ENCODE data around the gene P3H4. TPM values are rescaled to one million over a fixed set of nuclear protein-coding genes. Genes with fewer than 3 reads are reported as not detected.

The P3H4 gene
- polyA plus RNA-seq, 4 donors: 6.5 to 19.1 (median 11.2) TPM

GRCh38 chr17:41767324-41768042 lies 44.3 kb downstream of the P3H4 start:
- FAIRE-seq (no peak), DNase-seq (no peak)
- Histone ChIP-seq H3K4me1 (ENCODE audit: control insufficient read depth in 3 of 3, insufficient read depth in 2 of 3, low read depth in 1 of 3, low read length in 2 of 3) (peaks cover 0 to 12% (median 2%) of the 10 kb centered on the region in 3 donors), H3K27ac (ENCODE audit: low read depth in 1 of 3, low read length in 2 of 3) (no peak overlapping the region), H3K27me3 (ENCODE audit: control insufficient read depth in 3 of 3, insufficient read depth in 3 of 3, low read length in 3 of 3) (no peaks in the 10 kb centered on the region), H3K36me3 (ENCODE audit: control insufficient read depth in 3 of 3, insufficient read depth in 2 of 3, low read depth in 1 of 3, low read length in 3 of 3) (peaks cover 15 to 95% (median 35%) of the 10 kb centered on the region in 3 donors), H3K9me3 (ENCODE audit: control insufficient read depth in 2 of 2, insufficient read depth in 1 of 2, low read depth in 1 of 2, low read length in 1 of 2) (no peaks in the 10 kb centered on the region), H3K4me3 (ENCODE audit: low read depth in 1 of 3, low read length in 3 of 3) (no peak overlapping the region)
- 91 to 93% (median 92%) methylated on average over 17 to 18 of the region's 18 CpGs for WGBS, 3 donors

- no peaks in the 10 kb centered on the region for H3K27me3 ChIP-seq (ENCODE audit: control insufficient read depth in 3 of 3, insufficient read depth in 3 of 3, low read length in 3 of 3)
- H3K4me1 ChIP-seq (ENCODE audit: control insufficient read depth in 3 of 3, insufficient read depth in 2 of 3, low read depth in 1 of 3, low read length in 2 of 3): no peaks in the 10 kb centered on the region
- H3K27ac ChIP-seq (ENCODE audit: low read depth in 1 of 3, low read length in 2 of 3): no peak overlapping the region
- DNase-seq (no peak), FAIRE-seq (no peak)
- H3K9me3 ChIP-seq (ENCODE audit: control insufficient read depth in 2 of 2, insufficient read depth in 1 of 2, low read depth in 1 of 2, low read length in 1 of 2): no peaks in the 10 kb centered on the region
- H3K36me3 ChIP-seq (ENCODE audit: control insufficient read depth in 3 of 3, insufficient read depth in 2 of 3, low read depth in 1 of 3, low read length in 3 of 3): peaks cover 20 to 95% (median 37%) of the 10 kb centered on the region in 3 donors
- H3K4me3 ChIP-seq (ENCODE audit: low read depth in 1 of 3, low read length in 3 of 3): no peak overlapping the region
These were observed 45.6 kb downstream of the P3H4 start for GRCh38 chr17:41766135-41766534.

GRCh38 chr17:41763327-41763726 lies 48.4 kb downstream of the P3H4 start:
- no peaks in the 10 kb centered on the region for H3K27me3 ChIP-seq (ENCODE audit: control insufficient read depth in 3 of 3, insufficient read depth in 3 of 3, low read length in 3 of 3)
- H3K9me3 ChIP-seq (ENCODE audit: control insufficient read depth in 2 of 2, insufficient read depth in 1 of 2, low read depth in 1 of 2, low read length in 1 of 2): no peaks in the 10 kb centered on the region
- 83 to 88% (median 87%) methylated on average over 8 of the region's 8 CpGs for WGBS, 3 donors
- H3K4me1 ChIP-seq (ENCODE audit: control insufficient read depth in 3 of 3, insufficient read depth in 2 of 3, low read depth in 1 of 3, low read length in 2 of 3): no peaks in the 10 kb centered on the region
- no peak overlapping the region for H3K27ac ChIP-seq (ENCODE audit: low read depth in 1 of 3, low read length in 2 of 3)
- FAIRE-seq (no peak), DNase-seq (no peak)
- H3K36me3 ChIP-seq (ENCODE audit: control insufficient read depth in 3 of 3, insufficient read depth in 2 of 3, low read depth in 1 of 3, low read length in 3 of 3): peaks cover 22 to 92% (median 31%) of the 10 kb centered on the region in 3 donors
- H3K4me3 ChIP-seq (ENCODE audit: low read depth in 1 of 3, low read length in 3 of 3): no peak overlapping the region

- H3K27ac ChIP-seq (ENCODE audit: low read depth in 1 of 3, low read length in 2 of 3): no peak overlapping the region
- FAIRE-seq (no peak), DNase-seq (no peak)
- no peaks in the 10 kb centered on the region for H3K27me3 ChIP-seq (ENCODE audit: control insufficient read depth in 3 of 3, insufficient read depth in 3 of 3, low read length in 3 of 3)
- peaks cover 22 to 92% (median 31%) of the 10 kb centered on the region in 3 donors for H3K36me3 ChIP-seq (ENCODE audit: control insufficient read depth in 3 of 3, insufficient read depth in 2 of 3, low read depth in 1 of 3, low read length in 3 of 3)
- no peaks in the 10 kb centered on the region for H3K9me3 ChIP-seq (ENCODE audit: control insufficient read depth in 2 of 2, insufficient read depth in 1 of 2, low read depth in 1 of 2, low read length in 1 of 2)
- 90 to 93% (median 92%) methylated on average over 16 of the region's 16 CpGs for WGBS, 3 donors
- H3K4me3 ChIP-seq (ENCODE audit: low read depth in 1 of 3, low read length in 3 of 3): no peak overlapping the region
- H3K4me1 ChIP-seq (ENCODE audit: control insufficient read depth in 3 of 3, insufficient read depth in 2 of 3, low read depth in 1 of 3, low read length in 2 of 3): no peaks in the 10 kb centered on the region
These were observed 48.9 kb downstream of the P3H4 start for GRCh38 chr17:41762841-41763240.

GRCh38 chr17:41762391-41762790 lies 49.4 kb downstream of the P3H4 start:
- Histone ChIP-seq H3K36me3 (ENCODE audit: control insufficient read depth in 3 of 3, insufficient read depth in 2 of 3, low read depth in 1 of 3, low read length in 3 of 3) (peaks cover 22 to 91% (median 35%) of the 10 kb centered on the region in 3 donors), H3K27ac (ENCODE audit: low read depth in 1 of 3, low read length in 2 of 3) (no peak overlapping the region), H3K4me3 (ENCODE audit: low read depth in 1 of 3, low read length in 3 of 3) (no peak overlapping the region), H3K9me3 (ENCODE audit: control insufficient read depth in 2 of 2, insufficient read depth in 1 of 2, low read depth in 1 of 2, low read length in 1 of 2) (no peaks in the 10 kb centered on the region), H3K4me1 (ENCODE audit: control insufficient read depth in 3 of 3, insufficient read depth in 2 of 3, low read depth in 1 of 3, low read length in 2 of 3) (no peaks in the 10 kb centered on the region), H3K27me3 (ENCODE audit: control insufficient read depth in 3 of 3, insufficient read depth in 3 of 3, low read length in 3 of 3) (no peaks in the 10 kb centered on the region)
- DNase-seq (no peak), FAIRE-seq (no peak)
- WGBS, 3 donors: 89 to 93% (median 90%) methylated on average over 6 of the region's 6 CpGs

GRCh38 chr17:41760878-41761277 lies 50.9 kb downstream of the P3H4 start:
- H3K4me3 ChIP-seq (ENCODE audit: low read depth in 1 of 3, low read length in 3 of 3): no peak overlapping the region
- no peaks in the 10 kb centered on the region for H3K9me3 ChIP-seq (ENCODE audit: control insufficient read depth in 2 of 2, insufficient read depth in 1 of 2, low read depth in 1 of 2, low read length in 1 of 2)
- H3K27me3 ChIP-seq (ENCODE audit: control insufficient read depth in 3 of 3, insufficient read depth in 3 of 3, low read length in 3 of 3): no peaks in the 10 kb centered on the region
- no peak overlapping the region for H3K27ac ChIP-seq (ENCODE audit: low read depth in 1 of 3, low read length in 2 of 3)
- H3K4me1 ChIP-seq (ENCODE audit: control insufficient read depth in 3 of 3, insufficient read depth in 2 of 3, low read depth in 1 of 3, low read length in 2 of 3): no peaks in the 10 kb centered on the region
- DNase-seq (no peak), FAIRE-seq (no peak)
- 83 to 86% (median 84%) methylated on average over 6 of the region's 6 CpGs for WGBS, 3 donors
- peaks cover 27 to 94% (median 37%) of the 10 kb centered on the region in 3 donors for H3K36me3 ChIP-seq (ENCODE audit: control insufficient read depth in 3 of 3, insufficient read depth in 2 of 3, low read depth in 1 of 3, low read length in 3 of 3)

GRCh38 chr17:41758601-41759000 lies 53.1 kb downstream of the P3H4 start:
- no peaks in the 10 kb centered on the region for H3K27me3 ChIP-seq (ENCODE audit: control insufficient read depth in 3 of 3, insufficient read depth in 3 of 3, low read length in 3 of 3)
- no peak overlapping the region for H3K4me3 ChIP-seq (ENCODE audit: low read depth in 1 of 3, low read length in 3 of 3)
- DNase-seq (no peak), FAIRE-seq (no peak)
- H3K27ac ChIP-seq (ENCODE audit: low read depth in 1 of 3, low read length in 2 of 3): no peak overlapping the region
- WGBS, 3 donors: 79 to 83% (median 82%) methylated on average over 5 to 9 of the region's 9 CpGs
- H3K4me1 ChIP-seq (ENCODE audit: control insufficient read depth in 3 of 3, insufficient read depth in 2 of 3, low read depth in 1 of 3, low read length in 2 of 3): no peaks in the 10 kb centered on the region
- peaks cover 22 to 95% (median 40%) of the 10 kb centered on the region in 3 donors for H3K36me3 ChIP-seq (ENCODE audit: control insufficient read depth in 3 of 3, insufficient read depth in 2 of 3, low read depth in 1 of 3, low read length in 3 of 3)
- H3K9me3 ChIP-seq (ENCODE audit: control insufficient read depth in 2 of 2, insufficient read depth in 1 of 2, low read depth in 1 of 2, low read length in 1 of 2): no peaks in the 10 kb centered on the region

GRCh38 chr17:41754066-41754465 lies 57.7 kb downstream of the P3H4 start:
- Histone ChIP-seq H3K36me3 (ENCODE audit: control insufficient read depth in 3 of 3, insufficient read depth in 2 of 3, low read depth in 1 of 3, low read length in 3 of 3) (peaks cover 5 to 74% (median 21%) of the 10 kb centered on the region in 3 donors), H3K27me3 (ENCODE audit: control insufficient read depth in 3 of 3, insufficient read depth in 3 of 3, low read length in 3 of 3) (no peaks in the 10 kb centered on the region)
- no peak for FAIRE-seq

More at GRCh38 chr17:41754066-41754465, 57.7 kb downstream of the P3H4 start:
- Histone ChIP-seq H3K9me3 (ENCODE audit: control insufficient read depth in 2 of 2, insufficient read depth in 1 of 2, low read depth in 1 of 2, low read length in 1 of 2) (no peaks in the 10 kb centered on the region), H3K4me1 (ENCODE audit: control insufficient read depth in 3 of 3, insufficient read depth in 2 of 3, low read depth in 1 of 3, low read length in 2 of 3) (no peaks in the 10 kb centered on the region), H3K27ac (ENCODE audit: low read depth in 1 of 3, low read length in 2 of 3) (no peak overlapping the region), H3K4me3 (ENCODE audit: low read depth in 1 of 3, low read length in 3 of 3) (no peak overlapping the region)
- no peak for DNase-seq
- WGBS, 3 donors: 58 to 78% (median 69%) methylated on average over 8 to 12 of the region's 12 CpGs

Data from small intestine (tissue), 7 donors.